Astrocyte (in vitro differentiated cells and primary cell): ENCODE data around the gene HAUS8. TPM values are rescaled to one million over a fixed set of nuclear protein-coding genes. Genes with fewer than 3 reads are reported as not detected.

Source experiments
- DNase-seq: peaks from one replicate; pipeline ENCODE4 v3.0.0-alpha.2; 2010; ENCODE audit warnings: low read depth
- FAIRE-seq: peaks from 2 replicates; lab custom pipeline; 2011; peaks lifted over from hg19 to GRCh38; lab: Jason Lieb, UNC
- H2AFZ ChIP-seq: 2 replicates; pipeline ENCODE4 v1.6.0; 2012; ENCODE audit warnings: low read depth, low read length, inconsistent platforms
- H3K27ac ChIP-seq: 2 replicates; pipeline ENCODE4 v1.5.1; 2011; ENCODE audit warnings: low read depth, low read length, inconsistent platforms
- H3K27me3 ChIP-seq: 2 replicates; pipeline ENCODE4 v1.6.0; 2011; ENCODE audit warnings: low read length, inconsistent platforms; ENCODE audit not compliant: insufficient read depth
- H3K36me3 ChIP-seq: 2 replicates; pipeline ENCODE4 v1.5.1; 2011; ENCODE audit warnings: low read length, inconsistent platforms; ENCODE audit not compliant: insufficient read depth
- H3K4me1 ChIP-seq: 2 replicates; pipeline ENCODE4 v1.5.1; 2011; ENCODE audit warnings: low read length, inconsistent platforms; ENCODE audit not compliant: insufficient read depth
- H3K4me2 ChIP-seq: 2 replicates; pipeline ENCODE4 v1.6.0; 2012; ENCODE audit warnings: low read length, inconsistent platforms
- H3K4me3 ChIP-seq: 2 replicates; pipeline ENCODE4 v1.5.1; 2011; ENCODE audit warnings: low read depth, mild to moderate bottlenecking, low read length, inconsistent platforms; ENCODE audit not compliant: insufficient read depth
- H3K79me2 ChIP-seq: 2 replicates; pipeline ENCODE4 v1.6.0; 2012; ENCODE audit warnings: mild to moderate bottlenecking, low read length, inconsistent platforms; ENCODE audit not compliant: insufficient read depth
- H3K9ac ChIP-seq: 2 replicates; pipeline ENCODE4 v1.6.0; 2012; ENCODE audit warnings: mild to moderate bottlenecking, low read length, inconsistent platforms
- H3K9me3 ChIP-seq: 2 replicates; pipeline ENCODE4 v1.5.1; 2012; ENCODE audit warnings: low read depth, mild to moderate bottlenecking, low read length, inconsistent platforms; ENCODE audit not compliant: insufficient read depth
- H4K20me1 ChIP-seq: 2 replicates; pipeline ENCODE4 v1.6.0; 2012; ENCODE audit warnings: low read length, inconsistent platforms; ENCODE audit not compliant: insufficient read depth
- H3K27ac Mint-ChIP-seq: one replicate; pipeline ENCODE4 v1.8.0; 2021; ENCODE audit warnings: mild to moderate bottlenecking, mixed read lengths; ENCODE audit not compliant: unreplicated experiment
- H3K27me3 Mint-ChIP-seq: one replicate; pipeline ENCODE4 v1.8.0; 2021; ENCODE audit warnings: low read depth, mixed read lengths; ENCODE audit not compliant: unreplicated experiment
- H3K36me3 Mint-ChIP-seq: one replicate; pipeline ENCODE4 v1.8.0; 2021; ENCODE audit warnings: low read depth, mixed read lengths; ENCODE audit not compliant: unreplicated experiment
- H3K4me1 Mint-ChIP-seq: one replicate; pipeline ENCODE4 v1.8.0; 2021; ENCODE audit warnings: low read depth, mixed read lengths; ENCODE audit not compliant: unreplicated experiment
- H3K4me3 Mint-ChIP-seq: one replicate; pipeline ENCODE4 v1.8.0; 2021; ENCODE audit warnings: mild to moderate bottlenecking, moderate library complexity, mixed read lengths; ENCODE audit not compliant: unreplicated experiment
- H3K9me3 Mint-ChIP-seq: one replicate; pipeline ENCODE4 v1.8.0; 2021; ENCODE audit warnings: mild to moderate bottlenecking, mixed read lengths; ENCODE audit not compliant: unreplicated experiment
- CTCF ChIP-seq: IDR thresholded peaks from 2 replicates; pipeline ENCODE4 v1.5.1; 2011; ENCODE audit warnings: low read depth, mild to moderate bottlenecking, inconsistent platforms, low read length, moderate library complexity; ENCODE audit not compliant: insufficient read depth
- EZH2 ChIP-seq: IDR thresholded peaks from 2 replicates; pipeline ENCODE4 v1.6.1; 2012; ENCODE audit warnings: mild to moderate bottlenecking, low read length, inconsistent platforms; ENCODE audit not compliant: insufficient read depth
- total RNA-seq: library from RNA; stranded (reverse); gene quantifications from 2 replicates; pipeline ENCODE4 v1.2.1, GENCODE V29; 2021

The HAUS8 gene
- total RNA-seq, 1 donor from 2014 or later = 5.6 TPM

- H2AFZ ChIP-seq = no peak overlapping the region
- no peaks in the 10 kb centered on the region for H3K27me3 ChIP-seq
- no peaks in the 10 kb centered on the region for H3K9me3 Mint-ChIP-seq
- no peak for TF ChIP-seq CTCF
- no peak for TF ChIP-seq EZH2
- H3K9ac ChIP-seq = no peak overlapping the region
- no peak overlapping the region for H3K27ac Mint-ChIP-seq
- H3K4me2 ChIP-seq = no peak overlapping the region
- H3K27me3 Mint-ChIP-seq = no peaks in the 10 kb centered on the region
- peaks cover 24% of the 10 kb centered on the region for H3K36me3 Mint-ChIP-seq
- H3K27ac ChIP-seq = no peak overlapping the region
- peaks cover 11% of the 10 kb centered on the region for H3K4me1 Mint-ChIP-seq
- no peak overlapping the region for H3K4me3 Mint-ChIP-seq
- peaks cover 16% of the 10 kb centered on the region for H3K4me1 ChIP-seq
- H3K9me3 ChIP-seq = no peaks in the 10 kb centered on the region
- DNase-seq = no peak
- FAIRE-seq = no peak
- no peak overlapping the region for H3K4me3 ChIP-seq
- peaks cover 86% of the 10 kb centered on the region for H3K79me2 ChIP-seq
- H3K36me3 ChIP-seq = peaks cover 4% of the 10 kb centered on the region
- peaks cover 75% of the 10 kb centered on the region for H4K20me1 ChIP-seq
These were observed 37.4 kb upstream of the HAUS8 start for GRCh38 chr19:17112700-17113099.

DNA sequence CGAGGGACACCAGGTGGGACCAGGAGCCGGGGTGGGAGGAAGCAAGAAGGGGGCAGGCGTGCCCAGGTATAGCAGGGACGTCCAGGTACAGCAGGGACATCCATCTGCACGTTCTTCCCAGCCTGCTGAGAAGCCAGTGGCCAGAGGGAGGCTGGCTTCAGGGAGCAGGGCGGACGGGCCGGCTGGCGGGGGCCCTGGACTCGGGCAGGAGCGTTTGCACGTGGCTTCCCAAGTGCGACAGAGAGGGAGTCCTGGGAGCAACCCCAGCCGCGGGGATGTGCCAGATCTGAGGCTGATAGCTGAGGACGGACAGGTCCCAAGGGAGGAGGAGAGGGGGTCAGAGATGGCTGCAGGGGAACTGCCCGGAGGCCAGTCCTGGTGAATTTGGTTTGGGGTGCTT is 37.0 kb upstream of the HAUS8 start:
- H3K4me1 ChIP-seq = peaks cover 21% of the 10 kb centered on the region
- no peaks in the 10 kb centered on the region for H3K27me3 ChIP-seq
- H2AFZ ChIP-seq = no peak overlapping the region
- Mint-ChIP-seq H3K27me3 (no peaks in the 10 kb centered on the region), H3K27ac (no peak overlapping the region), H3K36me3 (peaks cover 24% of the 10 kb centered on the region), H3K4me3 (no peak overlapping the region), H3K9me3 (no peaks in the 10 kb centered on the region), H3K4me1 (peaks cover 15% of the 10 kb centered on the region)
- FAIRE-seq = no peak
- H3K4me2 ChIP-seq = no peak overlapping the region
- H3K9ac ChIP-seq = no peak overlapping the region
- no peaks in the 10 kb centered on the region for H3K9me3 ChIP-seq
- DNase-seq = no peak
- TF ChIP-seq EZH2 (no peak), CTCF (no peak)
- peaks cover 86% of the 10 kb centered on the region for H3K79me2 ChIP-seq
- H3K36me3 ChIP-seq = peaks cover 4% of the 10 kb centered on the region
- H3K27ac ChIP-seq = no peak overlapping the region
- H4K20me1 ChIP-seq = peaks cover 72% of the 10 kb centered on the region
- no peak overlapping the region for H3K4me3 ChIP-seq

GRCh38 chr19:17111766-17112165 is 36.5 kb upstream of the HAUS8 start:
- no peak overlapping the region for H3K9ac ChIP-seq
- Mint-ChIP-seq H3K27ac (no peak overlapping the region), H3K27me3 (no peaks in the 10 kb centered on the region), H3K36me3 (peaks cover 24% of the 10 kb centered on the region), H3K9me3 (no peaks in the 10 kb centered on the region), H3K4me1 (peaks cover 18% of the 10 kb centered on the region), H3K4me3 (no peak overlapping the region)
- H3K4me2 ChIP-seq = no peak overlapping the region
- H2AFZ ChIP-seq = no peak overlapping the region
- H3K27ac ChIP-seq = no peak overlapping the region
- peaks cover 86% of the 10 kb centered on the region for H3K79me2 ChIP-seq
- no peak for DNase-seq
- peaks cover 25% of the 10 kb centered on the region for H3K4me1 ChIP-seq
- H3K36me3 ChIP-seq = peaks cover 4% of the 10 kb centered on the region
- no peaks in the 10 kb centered on the region for H3K27me3 ChIP-seq
- no peak for FAIRE-seq
- peaks cover 68% of the 10 kb centered on the region for H4K20me1 ChIP-seq
- H3K9me3 ChIP-seq = no peaks in the 10 kb centered on the region
- no peak overlapping the region for H3K4me3 ChIP-seq
- TF ChIP-seq EZH2 = no peak
- no peak for TF ChIP-seq CTCF
